Upper lobe of left lung (tissue), 6 donors: ENCODE measurements around the gene NHLH2. TPM values are rescaled to one million over a fixed set of nuclear protein-coding genes. Genes with fewer than 3 reads are reported as not detected.

ENCODE experiments used
- ATAC-seq, 2 donors: fragments of 200-7000 bp; cut with Tn5 transposase; one replicate each; pipeline ENCODE4 v1.9.1; 2022; ENCODE audit warnings: mild to moderate bottlenecking in 2 of 2, moderate library complexity in 2 of 2; ENCODE audit not compliant: low FRiP score in 2 of 2
- DNase-seq, 2 donors: peaks; one replicate each; pipeline ENCODE4 v3.0.0-alpha.2; 2019 to 2020
- H3K27ac ChIP-seq, 4 donors: fragments of 200-600 bp; sonication (generic); one replicate each; pipeline ENCODE4 v1.5.1; 2016 to 2019
- H3K27me3 ChIP-seq, 4 donors: fragments of 200-600 bp; sonication (generic); one replicate each; pipeline ENCODE4 v1.5.1; 2017 to 2019
- H3K36me3 ChIP-seq, 4 donors: fragments of 200-600 bp; sonication (generic); one replicate each; pipeline ENCODE4 v1.5.1; 2016 to 2019
- H3K4me1 ChIP-seq, 4 donors: fragments of 200-600 bp; sonication (generic); one replicate each; pipeline ENCODE4 v1.5.1; 2018 to 2019
- H3K4me3 ChIP-seq, 4 donors: fragments of 200-600 bp; sonication (generic); one replicate each; pipeline ENCODE4 v1.5.1; 2017 to 2019; ENCODE audit warnings: mild to moderate bottlenecking in 2 of 4, moderate library complexity in 1 of 4
- H3K9me3 ChIP-seq, 4 donors: fragments of 200-600 bp; sonication (generic); one replicate each; pipeline ENCODE4 v1.5.1; 2018 to 2019
- CTCF ChIP-seq, 6 experiments: fragments of 450-650 bp in 4 of 6; fragments of 200-600 bp in 2 of 6; sonication (generic) in 2 of 6; IDR thresholded peaks; one replicate each; pipeline ENCODE4 v1.5.1; 2016 to 2019; ENCODE audit warnings: antibody characterized with exemption in 6 of 6
- EP300 ChIP-seq, 4 donors: sonication (generic); formaldehyde crosslinking; IDR thresholded peaks; one replicate each; pipeline ENCODE4 v1.5.1; 2017; ENCODE audit warnings: antibody characterized with exemption in 4 of 4, control low read depth in 2 of 4
- POLR2A ChIP-seq, 4 donors: fragments of 450-650 bp; IDR thresholded peaks; one replicate each; pipeline ENCODE4 v1.5.1; 2016 to 2017; ENCODE audit warnings: antibody characterized with exemption in 4 of 4, mild to moderate bottlenecking in 2 of 4
- POLR2AphosphoS5 ChIP-seq, 2 donors: sonication (generic); formaldehyde crosslinking; IDR thresholded peaks; one replicate each; pipeline ENCODE4 v1.5.1; 2017; ENCODE audit warnings: antibody characterized with exemption in 2 of 2
- WGBS, 2 donors: methylation state at CpG; one replicate each; pipeline ENCODE4 v1.1.5; 2017 to 2018; 5-methylcytosine and 5-hydroxymethylcytosine counted together
- total RNA-seq, 6 donors: library from RNA; depleted of rRNA in 4 of 6; stranded (reverse); fragments of >200 nt in 4 of 6; gene quantifications; one replicate each; pipeline versions ENCODE4 v1.1.0 to v1.2.1, GENCODE V29; 2016 to 2021
- donor health status: DM: no; HTN: no; CAD: no; lungs with moderate emphysema.
- donor health status: DM: no; HTN: yes; CAD: no; lungs with severe emphysema.

The NHLH2 gene
- total RNA-seq, 6 donors from 2014 or later = 0.30 to 1.3 (median 0.41) TPM; not detected in 2

GRCh38 chr1:115839029-115839678 lies 1.8 kb downstream of the NHLH2 start:
- no peak for TF ChIP-seq POLR2AphosphoS5 (IDR thresholded peaks at IDR 0.05)
- TF ChIP-seq EP300 (IDR thresholded peaks at IDR 0.05) = no peak
- no peak for TF ChIP-seq POLR2A (IDR thresholded peaks at IDR 0.05)
- no peak for TF ChIP-seq CTCF (IDR thresholded peaks at IDR 0.05)
- Histone ChIP-seq H3K4me1 (peaks cover 23 to 27% (median 25%) of the 10 kb centered on the region in 4 donors), H3K27ac (no peak overlapping the region), H3K4me3 (peak overlapping the region in 3 of 4 donors; percentile 23 to 42 (median 40)), H3K36me3 (no peaks in the 10 kb centered on the region), H3K9me3 (no peaks in the 10 kb centered on the region), H3K27me3 (peaks cover 3 to 44% (median 30%) of the 10 kb centered on the region in 4 donors)
- DNase-seq = peak; percentile 34 to 88
- peak; percentile 52 to 54 for ATAC-seq
- 2 to 4% methylated on average over 32 to 40 of the region's 49 CpGs for whole genome bisulfite sequencing, 2 donors

DNA sequence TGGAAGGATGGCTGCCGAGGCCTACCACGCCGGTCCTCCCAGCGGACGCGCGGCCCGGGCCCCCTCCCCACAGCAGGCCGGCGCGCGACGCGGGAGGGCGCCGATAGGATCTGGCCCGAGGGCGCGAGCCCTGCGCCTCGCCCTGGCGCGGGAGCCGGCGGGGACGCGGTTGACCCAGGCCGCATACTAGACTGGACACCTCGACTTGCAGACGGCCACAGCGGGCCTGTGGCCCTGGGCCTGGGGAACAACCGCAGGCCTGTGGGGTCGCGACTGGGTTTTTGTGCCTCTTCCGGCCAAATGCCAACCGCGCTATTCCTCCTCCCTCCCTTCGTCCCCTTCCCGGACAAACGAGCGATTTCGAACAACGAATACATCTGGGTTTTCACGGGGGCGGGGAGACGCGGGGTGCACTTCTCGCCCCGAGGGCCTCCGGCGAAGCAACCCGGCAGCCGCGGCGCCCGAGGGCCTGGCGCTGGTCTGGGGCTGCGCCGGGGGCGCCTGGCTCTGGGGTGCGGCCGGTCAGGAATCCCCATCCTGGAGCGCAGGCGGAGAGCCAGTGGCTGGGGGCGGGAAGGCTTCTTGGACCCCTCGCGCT lies 2.4 kb downstream of the NHLH2 start:
- ATAC-seq = peak in 1 of 2 donors; percentile 37
- peak in 1 of 2 donors; percentile 86 for DNase-seq
- no peaks in the 10 kb centered on the region for H3K9me3 ChIP-seq
- TF ChIP-seq POLR2A (IDR thresholded peaks at IDR 0.05) = no peak
- TF ChIP-seq EP300 (IDR thresholded peaks at IDR 0.05) = no peak
- no peak for TF ChIP-seq POLR2AphosphoS5 (IDR thresholded peaks at IDR 0.05)
- TF ChIP-seq CTCF (IDR thresholded peaks at IDR 0.05) = no peak
- H3K27ac ChIP-seq = no peak overlapping the region
- 4 to 6% methylated on average over 11 to 58 of the region's 67 CpGs for WGBS, 2 donors
- peaks cover 3 to 44% (median 30%) of the 10 kb centered on the region in 4 donors for H3K27me3 ChIP-seq
- H3K4me1 ChIP-seq = peaks cover 23 to 27% (median 25%) of the 10 kb centered on the region in 4 donors
- no peaks in the 10 kb centered on the region for H3K36me3 ChIP-seq
- peak overlapping the region in 3 of 4 donors; percentile 23 to 42 (median 40) for H3K4me3 ChIP-seq

DNA sequence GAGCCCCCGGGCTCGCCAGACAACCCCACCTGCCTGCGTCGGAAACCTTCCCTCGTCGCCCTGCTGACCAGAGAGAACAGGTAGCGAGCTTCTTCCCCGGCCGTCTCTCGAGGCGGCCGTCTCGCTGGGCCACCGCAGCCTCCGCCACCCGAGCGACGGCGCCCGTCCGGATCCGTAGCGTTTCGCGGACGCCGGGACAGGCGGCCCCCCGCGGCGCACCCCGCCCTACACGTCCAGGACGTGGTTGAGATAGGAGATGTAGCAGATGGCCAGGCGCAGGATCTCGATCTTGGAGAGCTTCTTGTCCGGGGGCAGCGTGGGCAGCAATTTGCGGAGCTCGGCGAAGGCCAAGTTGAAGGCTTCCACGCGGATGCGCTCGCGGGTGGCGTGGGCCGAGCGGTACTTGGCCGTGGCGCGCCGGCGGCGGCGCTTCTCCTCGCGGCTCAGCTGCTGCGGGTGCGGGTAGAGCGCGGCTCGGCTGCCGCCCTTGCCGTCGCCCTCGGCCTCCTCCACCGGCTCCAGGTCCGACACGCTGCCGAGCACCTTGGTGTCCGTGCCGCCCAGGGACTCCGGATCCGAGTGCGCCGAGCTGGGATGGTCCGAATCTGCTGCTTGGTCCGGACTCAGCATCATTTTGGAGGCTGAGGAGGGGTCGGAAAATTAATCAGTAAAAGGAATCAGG lies 3.0 kb downstream of the NHLH2 start:
- peak in 1 of 2 donors; percentile 33 for ATAC-seq
- H3K4me1 ChIP-seq = peaks cover 23 to 27% (median 25%) of the 10 kb centered on the region in 4 donors
- no peak overlapping the region for H3K27ac ChIP-seq
- TF ChIP-seq POLR2A (IDR thresholded peaks at IDR 0.05) (no peak), EP300 (IDR thresholded peaks at IDR 0.05) (no peak), POLR2AphosphoS5 (IDR thresholded peaks at IDR 0.05) (no peak), CTCF (IDR thresholded peaks at IDR 0.05) (no peak)
- H3K9me3 ChIP-seq = no peaks in the 10 kb centered on the region
- WGBS, 2 donors = 3 to 6% methylated on average over 23 to 53 of the region's 80 CpGs
- H3K36me3 ChIP-seq = no peaks in the 10 kb centered on the region
- peak overlapping the region in 3 of 4 donors; percentile 23 to 42 (median 40) for H3K4me3 ChIP-seq
- DNase-seq = peak in 1 of 2 donors; percentile 87
- H3K27me3 ChIP-seq = peaks cover 3 to 44% (median 30%) of the 10 kb centered on the region in 4 donors

- no peak overlapping the region for H3K27ac ChIP-seq
- H3K4me1 ChIP-seq = peaks cover 23 to 27% (median 25%) of the 10 kb centered on the region in 4 donors
- WGBS, 2 donors = 34 to 55% methylated on average over 3 to 4 of the region's 4 CpGs
- TF ChIP-seq EP300 (IDR thresholded peaks at IDR 0.05) (no peak), POLR2A (IDR thresholded peaks at IDR 0.05) (no peak), POLR2AphosphoS5 (IDR thresholded peaks at IDR 0.05) (no peak), CTCF (IDR thresholded peaks at IDR 0.05) (no peak)
- H3K27me3 ChIP-seq = peaks cover 3 to 42% (median 29%) of the 10 kb centered on the region in 4 donors
- H3K9me3 ChIP-seq = no peaks in the 10 kb centered on the region
- H3K36me3 ChIP-seq = no peaks in the 10 kb centered on the region
- no peak for ATAC-seq
- DNase-seq = no peak
- H3K4me3 ChIP-seq = peak overlapping the region in 1 of 4 donors; percentile 23
Measured at GRCh38 chr1:115837341-115837739, 3.6 kb downstream of the NHLH2 start.
